Activated naive CD8-positive, alpha-beta T cell treated with anti-CD3 and anti-CD28 coated beads for 36 hours (primary cell): ENCODE results near the gene MAPK7. TPM values are rescaled to one million over a fixed set of nuclear protein-coding genes. Genes with fewer than 3 reads are reported as not detected.

Source experiments
- DNase-seq: peaks from one replicate; pipeline ENCODE4 v3.0.0; 2021
- H3K27ac Mint-ChIP-seq: one replicate; pipeline ENCODE4 v1.8.0; 2022; ENCODE audit warnings: mild to moderate bottlenecking, moderate library complexity, mixed read lengths
- H3K27me3 Mint-ChIP-seq: one replicate; pipeline ENCODE4 v1.8.0; 2022; ENCODE audit warnings: mild to moderate bottlenecking, mixed read lengths
- H3K36me3 Mint-ChIP-seq: one replicate; pipeline ENCODE4 v1.8.0; 2021; ENCODE audit warnings: mild to moderate bottlenecking, mixed read lengths
- H3K4me1 Mint-ChIP-seq: one replicate; pipeline ENCODE4 v1.8.0; 2021; ENCODE audit warnings: mixed read lengths
- H3K4me3 Mint-ChIP-seq: one replicate; pipeline ENCODE4 v1.8.0; 2022; ENCODE audit warnings: mild to moderate bottlenecking, moderate library complexity, mixed read lengths
- H3K9me3 Mint-ChIP-seq: one replicate; pipeline ENCODE4 v1.8.0; 2022; ENCODE audit warnings: mixed read lengths
- total RNA-seq, 2 experiments: library from RNA; stranded (reverse); gene quantifications; one replicate each; pipeline ENCODE4 v1.2.3, GENCODE V29; 2021

MAPK7 gene
- total RNA-seq, 2 experiments from 2014 or later: 14.0 to 16.0 TPM

- no peaks in the 10 kb centered on the region for H3K9me3 Mint-ChIP-seq
- H3K27ac Mint-ChIP-seq: no peak overlapping the region
- no peak overlapping the region for H3K4me3 Mint-ChIP-seq
- peaks cover 4% of the 10 kb centered on the region for H3K27me3 Mint-ChIP-seq
- no peaks in the 10 kb centered on the region for H3K36me3 Mint-ChIP-seq
- peaks cover 18% of the 10 kb centered on the region for H3K4me1 Mint-ChIP-seq
- DNase-seq: no peak
Observed at GRCh38 chr17:19365499-19365817, 12.8 kb upstream of the MAPK7 start.

- H3K27me3 Mint-ChIP-seq: peaks cover 4% of the 10 kb centered on the region
- H3K4me1 Mint-ChIP-seq: peaks cover 22% of the 10 kb centered on the region
- H3K9me3 Mint-ChIP-seq: no peaks in the 10 kb centered on the region
- no peak for DNase-seq
- H3K36me3 Mint-ChIP-seq: no peaks in the 10 kb centered on the region
- no peak overlapping the region for H3K27ac Mint-ChIP-seq
- H3K4me3 Mint-ChIP-seq: no peak overlapping the region
Observed at GRCh38 chr17:19365833-19366636, 12.3 kb upstream of the MAPK7 start.

GRCh38 chr17:19366637-19366972 is 11.7 kb upstream of the MAPK7 start:
- DNase-seq: no peak
- Mint-ChIP-seq H3K27me3 (peaks cover 4% of the 10 kb centered on the region), H3K36me3 (no peaks in the 10 kb centered on the region), H3K4me1 (peaks cover 22% of the 10 kb centered on the region), H3K27ac (no peak overlapping the region), H3K4me3 (no peak overlapping the region), H3K9me3 (no peaks in the 10 kb centered on the region)

GRCh38 chr17:19368229-19368628 is 10.1 kb upstream of the MAPK7 start:
- H3K27me3 Mint-ChIP-seq: peaks cover 4% of the 10 kb centered on the region
- H3K4me3 Mint-ChIP-seq: no peak overlapping the region
- no peaks in the 10 kb centered on the region for H3K9me3 Mint-ChIP-seq
- peaks cover 18% of the 10 kb centered on the region for H3K4me1 Mint-ChIP-seq
- no peak overlapping the region for H3K27ac Mint-ChIP-seq
- no peaks in the 10 kb centered on the region for H3K36me3 Mint-ChIP-seq
- DNase-seq: no peak

GRCh38 chr17:19369107-19369778 is 9.1 kb upstream of the MAPK7 start:
- H3K36me3 Mint-ChIP-seq: no peaks in the 10 kb centered on the region
- H3K27ac Mint-ChIP-seq: no peak overlapping the region
- no peaks in the 10 kb centered on the region for H3K27me3 Mint-ChIP-seq
- no peak for DNase-seq
- no peak overlapping the region for H3K4me3 Mint-ChIP-seq
- H3K9me3 Mint-ChIP-seq: no peaks in the 10 kb centered on the region
- H3K4me1 Mint-ChIP-seq: peaks cover 18% of the 10 kb centered on the region

GRCh38 chr17:19369846-19370492 is 8.3 kb upstream of the MAPK7 start:
- no peaks in the 10 kb centered on the region for H3K36me3 Mint-ChIP-seq

GRCh38 chr17:19370493-19370960 is 7.8 kb upstream of the MAPK7 start:
- DNase-seq: no peak
- Mint-ChIP-seq H3K4me3 (no peak overlapping the region), H3K36me3 (no peaks in the 10 kb centered on the region), H3K27me3 (no peaks in the 10 kb centered on the region), H3K27ac (no peak overlapping the region), H3K4me1 (peaks cover 18% of the 10 kb centered on the region), H3K9me3 (no peaks in the 10 kb centered on the region)

More at GRCh38 chr17:19369846-19370492, 8.3 kb upstream of the MAPK7 start:
- DNase-seq: no peak
- Mint-ChIP-seq H3K27ac (no peak overlapping the region), H3K9me3 (no peaks in the 10 kb centered on the region), H3K27me3 (no peaks in the 10 kb centered on the region), H3K4me3 (no peak overlapping the region), H3K4me1 (peaks cover 18% of the 10 kb centered on the region)

- Mint-ChIP-seq H3K9me3 (no peaks in the 10 kb centered on the region), H3K4me1 (peaks cover 23% of the 10 kb centered on the region), H3K4me3 (peak overlapping the region; percentile 14), H3K27ac (no peak overlapping the region), H3K27me3 (no peaks in the 10 kb centered on the region), H3K36me3 (no peaks in the 10 kb centered on the region)
- DNase-seq: no peak
Observed at GRCh38 chr17:19371259-19372010, 6.9 kb upstream of the MAPK7 start.

- H3K4me1 Mint-ChIP-seq: peaks cover 27% of the 10 kb centered on the region
- H3K9me3 Mint-ChIP-seq: no peaks in the 10 kb centered on the region
- no peak overlapping the region for H3K4me3 Mint-ChIP-seq
- no peak for DNase-seq
- no peaks in the 10 kb centered on the region for H3K27me3 Mint-ChIP-seq
- H3K27ac Mint-ChIP-seq: no peak overlapping the region
- no peaks in the 10 kb centered on the region for H3K36me3 Mint-ChIP-seq
Observed at GRCh38 chr17:19372011-19372370, 6.3 kb upstream of the MAPK7 start.

GRCh38 chr17:19372439-19372838 is 5.9 kb upstream of the MAPK7 start:
- no peak for DNase-seq
- H3K36me3 Mint-ChIP-seq: no peaks in the 10 kb centered on the region
- H3K4me1 Mint-ChIP-seq: peaks cover 28% of the 10 kb centered on the region
- no peak overlapping the region for H3K4me3 Mint-ChIP-seq
- no peaks in the 10 kb centered on the region for H3K27me3 Mint-ChIP-seq
- H3K9me3 Mint-ChIP-seq: no peaks in the 10 kb centered on the region
- no peak overlapping the region for H3K27ac Mint-ChIP-seq

- peaks cover 28% of the 10 kb centered on the region for H3K4me1 Mint-ChIP-seq
- no peaks in the 10 kb centered on the region for H3K9me3 Mint-ChIP-seq
- H3K4me3 Mint-ChIP-seq: no peak overlapping the region
- no peak for DNase-seq
- H3K27ac Mint-ChIP-seq: no peak overlapping the region
- H3K27me3 Mint-ChIP-seq: no peaks in the 10 kb centered on the region
- H3K36me3 Mint-ChIP-seq: no peaks in the 10 kb centered on the region
Observed at GRCh38 chr17:19372866-19373504, 5.3 kb upstream of the MAPK7 start.

GRCh38 chr17:19374136-19374535 is 4.2 kb upstream of the MAPK7 start:
- DNase-seq: no peak
- Mint-ChIP-seq H3K27ac (no peak overlapping the region), H3K36me3 (no peaks in the 10 kb centered on the region), H3K4me3 (no peak overlapping the region), H3K9me3 (no peaks in the 10 kb centered on the region), H3K27me3 (no peaks in the 10 kb centered on the region), H3K4me1 (peaks cover 28% of the 10 kb centered on the region)

- H3K4me1 Mint-ChIP-seq: peaks cover 19% of the 10 kb centered on the region
- H3K9me3 Mint-ChIP-seq: no peaks in the 10 kb centered on the region
- H3K36me3 Mint-ChIP-seq: peaks cover 4% of the 10 kb centered on the region
- DNase-seq: no peak
- no peak overlapping the region for H3K27ac Mint-ChIP-seq
- H3K27me3 Mint-ChIP-seq: no peaks in the 10 kb centered on the region
- H3K4me3 Mint-ChIP-seq: peak overlapping the region; percentile 7
Observed at GRCh38 chr17:19375732-19376131, 2.6 kb upstream of the MAPK7 start.

GRCh38 chr17:19376811-19377210 is 1.5 kb upstream of the MAPK7 start:
- peaks cover 13% of the 10 kb centered on the region for H3K4me1 Mint-ChIP-seq
- H3K9me3 Mint-ChIP-seq: no peaks in the 10 kb centered on the region
- DNase-seq: no peak
- no peaks in the 10 kb centered on the region for H3K27me3 Mint-ChIP-seq
- peaks cover 8% of the 10 kb centered on the region for H3K36me3 Mint-ChIP-seq
- peak overlapping the region; percentile 99 for H3K27ac Mint-ChIP-seq
- peak overlapping the region; percentile 99 for H3K4me3 Mint-ChIP-seq
